GM12864 (cell line): ENCODE measurements around the gene YJU2.
A peak's percentile ranks its signal among the peaks of the same experiment; 100 is the strongest.

Source experiments
- DNase-seq: peaks from one replicate; pipeline ENCODE4 v3.0.0-alpha.2; 2011; ENCODE audit warnings: low read depth
- H3K4me3 ChIP-seq: 2 replicates; pipeline ENCODE4 v1.5.1; 2011; ENCODE audit warnings: mild to moderate bottlenecking, low read depth, low read length, control low read depth
- CTCF ChIP-seq: IDR thresholded peaks from 2 replicates; pipeline ENCODE4 v1.5.1; 2011; ENCODE audit warnings: low read depth, mild to moderate bottlenecking, moderate library complexity, low read length, control low read depth, inconsistent platforms; ENCODE audit errors: missing control alignments

YJU2 gene

GRCh38 chr19:4246767-4247593, at the start of gene YJU2:
Gene YJU2 (plus strand): TSS chr19:4247080. CDS start chr19:4247147, 67 bp downstream.
- peak; percentile 54 for TF ChIP-seq CTCF
- peak; percentile 98 for DNase-seq
- peak within 1 kb of the TSS; percentile 69 for H3K4me3 ChIP-seq

GRCh38 chr19:4197228-4197624, 49.7 kb upstream of the YJU2 start:
- no peak overlapping the region for H3K4me3 ChIP-seq
- no peak for TF ChIP-seq CTCF
- no peak for DNase-seq

- no peak overlapping the region for H3K4me3 ChIP-seq
- TF ChIP-seq CTCF = no peak
- DNase-seq = no peak
These were observed 49.0 kb upstream of the YJU2 start for GRCh38 chr19:4197625-4198466.

- DNase-seq = no peak
- no peak for TF ChIP-seq CTCF
- no peak overlapping the region for H3K4me3 ChIP-seq
These were observed 48.3 kb upstream of the YJU2 start for GRCh38 chr19:4198467-4199126.

GRCh38 chr19:4199699-4200293, 47.1 kb upstream of the YJU2 start:
- TF ChIP-seq CTCF = no peak
- DNase-seq = no peak

GRCh38 chr19:4200940-4201542, 45.8 kb upstream of the YJU2 start:
- TF ChIP-seq CTCF = no peak
- no peak overlapping the region for H3K4me3 ChIP-seq
- no peak for DNase-seq

More at GRCh38 chr19:4199699-4200293, 47.1 kb upstream of the YJU2 start:
- H3K4me3 ChIP-seq = no peak overlapping the region
